DOHH2 (cell line): Measurements from ENCODE around the gene GRID1.

Experiments
- H3F3A ChIP-seq: fragments of 200-600 bp; sonication (generic), shearing (Covaris generic); 2 replicates; pipeline ENCODE4 v1.6.0; 2016; ENCODE audit warnings: antibody characterized with exemption, mild to moderate bottlenecking; ENCODE audit not compliant: control insufficient read depth, insufficient read depth
- H3K27ac ChIP-seq: fragments of 200-600 bp; sonication (generic); 2 replicates; pipeline ENCODE4 v1.5.1; 2014; ENCODE audit warnings: low read depth, mild to moderate bottlenecking, low read length, moderate library complexity
- H3K27me3 ChIP-seq: fragments of 200-600 bp; sonication (generic); 2 replicates; pipeline ENCODE4 v1.6.1; 2014; ENCODE audit warnings: mild to moderate bottlenecking, low read length, mixed read lengths; ENCODE audit not compliant: control insufficient read depth
- H3K36me3 ChIP-seq: fragments of 200-600 bp; sonication (generic); 2 replicates; pipeline ENCODE4 v1.6.1; 2014; ENCODE audit warnings: mild to moderate bottlenecking, low read length, moderate library complexity, mixed read lengths; ENCODE audit not compliant: control insufficient read depth
- H3K4me1 ChIP-seq: fragments of 200-600 bp; sonication (generic); 2 replicates; pipeline ENCODE4 v1.6.1; 2014; ENCODE audit warnings: mild to moderate bottlenecking, low read length, mixed read lengths; ENCODE audit not compliant: control insufficient read depth
- H3K4me2 ChIP-seq: fragments of 200-600 bp; sonication (generic); 2 replicates; pipeline ENCODE4 v1.6.0; 2014; ENCODE audit warnings: mild to moderate bottlenecking, low read length, moderate library complexity
- H3K4me3 ChIP-seq: fragments of 200-600 bp; sonication (generic); 2 replicates; pipeline ENCODE4 v1.5.1; 2014; ENCODE audit warnings: mild to moderate bottlenecking, low read length, mixed read lengths
- H3K79me2 ChIP-seq: fragments of 200-600 bp; sonication (generic); 2 replicates; pipeline ENCODE4 v1.6.1; 2014; ENCODE audit warnings: mild to moderate bottlenecking, low read length, mixed read lengths; ENCODE audit not compliant: control insufficient read depth
- H3K9me2 ChIP-seq: fragments of 200-600 bp; sonication (generic); replicated peaks from 2 replicates; pipeline ENCODE4 v1.6.1; 2014; ENCODE audit warnings: mild to moderate bottlenecking, low read length, mixed read lengths; ENCODE audit not compliant: control insufficient read depth
- H3K9me3 ChIP-seq: fragments of 200-600 bp; sonication (generic); 2 replicates; pipeline ENCODE4 v1.6.1; 2014; ENCODE audit warnings: antibody characterized with exemption, low read length, mixed read lengths; ENCODE audit not compliant: control insufficient read depth, insufficient read depth
- H4K20me1 ChIP-seq: fragments of 200-600 bp; sonication (generic); 2 replicates; pipeline ENCODE4 v1.6.0; 2014; ENCODE audit warnings: low read depth, mild to moderate bottlenecking, antibody characterized with exemption, low read length, moderate library complexity; ENCODE audit not compliant: control insufficient read depth, insufficient read depth
- EZH2phosphoT487 ChIP-seq: fragments of 200-600 bp; sonication (generic); IDR thresholded peaks from 2 replicates; pipeline ENCODE4 v1.6.1; 2017; ENCODE audit warnings: borderline replicate concordance, mild to moderate bottlenecking, antibody characterized with exemption, low read length, moderate library complexity, mixed read lengths
- TF ChIP-seq, protein P1 (sequence below): fragments of 200-600 bp; sonication (generic); IDR thresholded peaks from one replicate; pipeline ENCODE4 v1.5.1; 2014; ENCODE audit warnings: antibody characterized with exemption, mild to moderate bottlenecking, low read depth, low read length; ENCODE audit not compliant: poor library complexity, severe bottlenecking

The GRID1 gene

DNA sequence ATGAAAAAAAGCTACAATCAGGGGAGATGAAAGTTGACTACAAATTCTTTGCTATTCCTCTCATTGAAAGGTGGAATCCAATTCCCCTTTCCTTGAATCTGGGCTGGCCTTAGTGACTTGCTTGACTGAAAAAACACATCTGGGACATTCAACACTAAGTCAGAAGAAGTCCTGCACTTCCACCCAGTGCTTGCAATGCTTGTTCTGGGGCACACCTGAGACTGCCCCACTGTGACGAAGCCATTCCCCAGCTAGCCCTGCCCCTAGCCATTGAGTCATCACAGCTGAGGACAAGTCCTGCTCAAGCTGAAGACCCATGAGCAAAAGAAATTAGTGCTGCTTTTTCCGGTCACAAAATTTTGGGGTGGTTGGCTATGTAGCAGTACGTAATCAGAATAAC, 19.2 kb upstream of the GRID1 start:
- Histone ChIP-seq H3K27me3 (no peaks in the 10 kb centered on the region), H3K9me2 (no peaks in the 10 kb centered on the region), H3F3A (peaks cover 13% of the 10 kb centered on the region), H3K4me1 (peaks cover 51% of the 10 kb centered on the region), H3K4me3 (no peak overlapping the region), H3K9me3 (no peaks in the 10 kb centered on the region), H3K79me2 (peaks cover 3% of the 10 kb centered on the region), H3K27ac (no peak overlapping the region), H3K4me2 (no peak overlapping the region), H3K36me3 (0 out of 2 replicates have a peak, but pooled peaks cover 4% of the 10 kb centered on the region), H4K20me1 (no peaks in the 10 kb centered on the region)
- TF ChIP-seq, protein P1, sequence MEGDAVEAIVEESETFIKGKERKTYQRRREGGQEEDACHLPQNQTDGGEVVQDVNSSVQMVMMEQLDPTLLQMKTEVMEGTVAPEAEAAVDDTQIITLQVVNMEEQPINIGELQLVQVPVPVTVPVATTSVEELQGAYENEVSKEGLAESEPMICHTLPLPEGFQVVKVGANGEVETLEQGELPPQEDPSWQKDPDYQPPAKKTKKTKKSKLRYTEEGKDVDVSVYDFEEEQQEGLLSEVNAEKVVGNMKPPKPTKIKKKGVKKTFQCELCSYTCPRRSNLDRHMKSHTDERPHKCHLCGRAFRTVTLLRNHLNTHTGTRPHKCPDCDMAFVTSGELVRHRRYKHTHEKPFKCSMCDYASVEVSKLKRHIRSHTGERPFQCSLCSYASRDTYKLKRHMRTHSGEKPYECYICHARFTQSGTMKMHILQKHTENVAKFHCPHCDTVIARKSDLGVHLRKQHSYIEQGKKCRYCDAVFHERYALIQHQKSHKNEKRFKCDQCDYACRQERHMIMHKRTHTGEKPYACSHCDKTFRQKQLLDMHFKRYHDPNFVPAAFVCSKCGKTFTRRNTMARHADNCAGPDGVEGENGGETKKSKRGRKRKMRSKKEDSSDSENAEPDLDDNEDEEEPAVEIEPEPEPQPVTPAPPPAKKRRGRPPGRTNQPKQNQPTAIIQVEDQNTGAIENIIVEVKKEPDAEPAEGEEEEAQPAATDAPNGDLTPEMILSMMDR: no peak
- TF ChIP-seq EZH2phosphoT487: no peak

DNA sequence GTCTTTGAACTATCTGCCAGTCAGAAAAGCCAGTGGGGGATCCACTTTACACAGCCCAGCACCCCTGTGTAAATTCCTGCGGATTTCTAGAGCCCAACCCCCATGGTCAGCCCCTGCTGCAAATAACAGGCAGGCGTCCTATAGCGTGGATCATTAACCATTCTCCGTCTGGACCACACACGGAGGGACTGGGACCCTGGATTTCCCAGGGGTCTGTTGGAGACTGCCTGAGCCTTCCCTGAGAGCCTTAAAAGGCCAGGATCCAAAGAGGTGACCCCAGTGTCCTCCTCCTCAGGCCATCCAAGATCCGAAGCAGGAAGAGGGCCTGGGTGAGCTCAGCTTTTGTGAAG, 11.2 kb upstream of the GRID1 start:
- H3K4me2 ChIP-seq: peak overlapping the region; percentile 49; the same call in 1 of the 2 replicates

DNA sequence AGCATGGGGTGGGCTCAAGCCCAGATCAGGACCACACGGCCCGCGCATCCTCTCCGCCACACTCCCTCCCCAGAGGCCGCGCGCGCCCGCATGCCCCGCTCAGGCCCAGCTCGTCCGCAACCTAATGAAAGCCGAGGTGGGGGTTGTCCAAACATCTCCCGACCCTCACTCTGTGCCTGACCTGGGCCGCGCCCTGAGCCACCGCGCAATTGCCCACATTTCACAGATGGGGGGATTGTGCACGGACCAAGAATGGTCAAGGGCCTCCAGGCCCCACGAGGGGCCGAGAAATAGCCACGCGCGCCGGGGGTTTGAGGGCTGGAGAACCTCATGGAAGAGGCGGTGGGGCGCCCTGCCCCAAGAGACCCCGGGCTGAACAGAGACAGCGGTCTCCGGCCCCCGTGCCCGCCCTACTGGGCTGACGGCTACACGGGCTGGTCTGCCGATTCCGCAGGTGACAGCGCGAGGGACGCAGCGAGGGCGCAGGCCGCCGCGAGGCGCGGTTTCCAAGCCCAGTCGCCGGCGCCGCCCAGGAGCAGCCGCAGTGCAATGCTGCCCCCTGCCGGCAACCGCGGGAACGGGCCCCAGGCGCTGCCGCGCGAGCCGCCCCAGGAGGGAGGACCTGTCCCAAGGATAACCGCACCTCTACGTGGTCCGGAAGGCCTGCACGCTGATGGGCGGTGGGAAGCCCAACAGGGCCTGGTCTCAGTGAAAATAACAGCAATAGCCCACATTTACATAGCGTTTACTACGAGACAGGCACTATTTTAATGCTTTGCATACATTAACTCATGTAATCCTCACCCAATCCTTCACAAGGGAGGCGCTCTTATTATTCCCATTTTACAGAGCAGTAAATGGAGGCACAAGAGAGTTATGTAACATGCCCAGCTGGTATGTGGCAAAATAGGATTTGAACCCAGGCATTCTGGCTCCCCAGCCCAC, 10.5 kb upstream of the GRID1 start:
- Histone ChIP-seq H3K36me3 (no peaks in the 10 kb centered on the region), H4K20me1 (no peaks in the 10 kb centered on the region), H3K4me2 (peak overlapping the region; percentile 49), H3F3A (no peaks in the 10 kb centered on the region), H3K4me3 (peak overlapping the region; percentile 23; the same call in 1 of the 2 replicates), H3K27ac (no peak overlapping the region), H3K4me1 (peaks cover 10% of the 10 kb centered on the region), H3K79me2 (no peaks in the 10 kb centered on the region), H3K9me3 (no peaks in the 10 kb centered on the region), H3K27me3 (no peaks in the 10 kb centered on the region), H3K9me2 (no peaks in the 10 kb centered on the region)
- no peak for TF ChIP-seq EZH2phosphoT487
- TF ChIP-seq, protein P1: peak; percentile 98

More for the DNA sequence above, 11.2 kb upstream of the GRID1 start:
- H3K27me3 ChIP-seq: no peaks in the 10 kb centered on the region
- H3K9me2 ChIP-seq: no peaks in the 10 kb centered on the region
- no peak for TF ChIP-seq EZH2phosphoT487
- TF ChIP-seq, protein P1: no peak
- H3K9me3 ChIP-seq: no peaks in the 10 kb centered on the region
- H4K20me1 ChIP-seq: no peaks in the 10 kb centered on the region
- H3K4me3 ChIP-seq: no peak overlapping the region
- H3F3A ChIP-seq: no peaks in the 10 kb centered on the region
- H3K4me1 ChIP-seq: peaks cover 10% of the 10 kb centered on the region
- no peaks in the 10 kb centered on the region for H3K36me3 ChIP-seq
- H3K27ac ChIP-seq: no peak overlapping the region
- no peaks in the 10 kb centered on the region for H3K79me2 ChIP-seq
